ENCODE measurements around the gene SMPDL3A. TPM values are rescaled to one million over a fixed set of nuclear protein-coding genes. Genes with fewer than 3 reads are reported as not detected.

Gene SMPDL3A
- total and polyA plus RNA-seq, 2 of the 13 experiments (the other 11 are each of a cell fraction or from before 2014, with no cell fraction given), result 7.8 to 17.3 TPM

- peak; percentile 20 for TF ChIP-seq ZBTB33 (CRISPR knock-in tag; IDR thresholded peaks at IDR 0.05)
- TF ChIP-seq GATAD2A (CRISPR knock-in tag; IDR thresholded peaks at IDR 0.05), result peak; percentile 78
- TF ChIP-seq POGZ (CRISPR knock-in tag; IDR thresholded peaks at IDR 0.05), result peak; percentile 97; the same call in 1 of the 2 replicates
- peak; percentile 98 for TF ChIP-seq FOXC1 (CRISPR knock-in tag; IDR thresholded peaks at IDR 0.05; ENCODE audit: borderline replicate concordance)
- TF ChIP-seq PBX3 (CRISPR knock-in tag; IDR thresholded peaks at IDR 0.05; ENCODE audit: borderline replicate concordance), result 0 out of 2 replicates have a peak, but pooled peaks have one; percentile 16
- TF ChIP-seq MIER3 (CRISPR knock-in tag; IDR thresholded peaks at IDR 0.05; ENCODE audit: borderline replicate concordance), result peak; percentile 60; the same call in 1 of the 2 replicates
- TF ChIP-seq HMG20A (CRISPR knock-in tag; IDR thresholded peaks at IDR 0.05; ENCODE audit: borderline replicate concordance), result peak; percentile 28; the same call in 1 of the 2 replicates
- TF ChIP-seq TFE3 (CRISPR knock-in tag; IDR thresholded peaks at IDR 0.05), result no peak; the same call in 1 of the 2 replicates
- peak; percentile 89; the same call in 1 of the 2 replicates for TF ChIP-seq ZFP90 (CRISPR knock-in tag; IDR thresholded peaks at IDR 0.05; ENCODE audit: borderline replicate concordance)
- TF ChIP-seq RARA (CRISPR knock-in tag; IDR thresholded peaks at IDR 0.05), result peak; percentile 60; the same call in 1 of the 2 replicates
- TF ChIP-seq ZNF30 (CRISPR knock-in tag; IDR thresholded peaks at IDR 0.05), result peak; percentile 85; the same call in 1 of the 2 replicates
- peak; percentile 74 for TF ChIP-seq ARNTL (CRISPR knock-in tag; IDR thresholded peaks at IDR 0.05)
- peak; percentile 43 for TF ChIP-seq ATF2 (CRISPR knock-in tag; IDR thresholded peaks at IDR 0.05)
- TF ChIP-seq ZNF577 (CRISPR knock-in tag; IDR thresholded peaks at IDR 0.05; ENCODE audit: borderline replicate concordance, low read depth), result no peak
- peak; percentile 32; the same call in 1 of the 2 replicates for TF ChIP-seq ISX (CRISPR knock-in tag; conservative IDR thresholded peaks at IDR 0.05)
- TF ChIP-seq POLR2G (IDR thresholded peaks at IDR 0.05; ENCODE audit: low read depth, low read length), result peak; percentile 74
- TF ChIP-seq ZNF710 (CRISPR knock-in tag; IDR thresholded peaks at IDR 0.05; ENCODE audit: borderline replicate concordance), result peak; percentile 78; the same call in 1 of the 2 replicates
- no peak for TF ChIP-seq CC2D1A (CRISPR knock-in tag; IDR thresholded peaks at IDR 0.05)
- no peak for TF ChIP-seq FOXM1 (CRISPR knock-in tag; IDR thresholded peaks at IDR 0.05)
- TF ChIP-seq CHCHD3 (CRISPR knock-in tag; IDR thresholded peaks at IDR 0.05), result no peak
- TF ChIP-seq ZNF44 (CRISPR knock-in tag; IDR thresholded peaks at IDR 0.05), result no peak
Observed at GRCh38 chr6:122789182-122790027, at the start of gene SMPDL3A (continued).
